GM23248 (cell line): ENCODE measurements around the gene CCDC86. TPM values are rescaled to one million over a fixed set of nuclear protein-coding genes. Genes with fewer than 3 reads are reported as not detected.

Source experiments
- DNase-seq: peaks from one replicate; pipeline ENCODE4 v3.0.0-alpha.2; 2015
- H2AFZ ChIP-seq: fragments of 200-600 bp; sonication (generic); 2 replicates; pipeline ENCODE4 v1.6.1; 2016; ENCODE audit warnings: antibody characterized with exemption
- H3F3A ChIP-seq: fragments of 200-600 bp; sonication (generic); 2 replicates; pipeline ENCODE4 v1.6.1; 2016; ENCODE audit warnings: mild to moderate bottlenecking, antibody characterized with exemption, mixed run types; ENCODE audit not compliant: insufficient read depth
- H3K27ac ChIP-seq: fragments of 200-600 bp; sonication (generic); 2 replicates; pipeline ENCODE4 v1.5.1; 2016; ENCODE audit warnings: mild to moderate bottlenecking
- H3K27me3 ChIP-seq: fragments of 200-600 bp; sonication (generic); replicated peaks from 2 replicates; pipeline ENCODE4 v1.6.1; 2016; ENCODE audit warnings: mild to moderate bottlenecking; ENCODE audit not compliant: insufficient read depth
- H3K36me3 ChIP-seq: fragments of 200-600 bp; sonication (generic); 2 replicates; pipeline ENCODE4 v1.6.1; 2016; ENCODE audit warnings: low read depth, mild to moderate bottlenecking
- H3K4me1 ChIP-seq: fragments of 200-600 bp; sonication (generic); 2 replicates; pipeline ENCODE4 v1.6.1; 2016; ENCODE audit warnings: mild to moderate bottlenecking; ENCODE audit not compliant: insufficient read depth
- H3K4me2 ChIP-seq: fragments of 200-600 bp; sonication (generic); one replicate; pipeline ENCODE4 v1.6.1; 2016; ENCODE audit warnings: mild to moderate bottlenecking; ENCODE audit not compliant: unreplicated experiment
- H3K4me3 ChIP-seq: fragments of 200-600 bp; sonication (generic); 2 replicates; pipeline ENCODE4 v1.5.1; 2016; ENCODE audit warnings: mild to moderate bottlenecking
- H3K79me2 ChIP-seq: fragments of 200-600 bp; sonication (generic); 2 replicates; pipeline ENCODE4 v1.6.1; 2016; ENCODE audit warnings: mild to moderate bottlenecking; ENCODE audit not compliant: insufficient read depth
- H3K9ac ChIP-seq: fragments of 200-600 bp; sonication (generic); 2 replicates; pipeline ENCODE4 v1.6.1; 2016; ENCODE audit warnings: mild to moderate bottlenecking
- H3K9me2 ChIP-seq: fragments of 200-600 bp; sonication (generic); 2 replicates; pipeline ENCODE4 v1.6.1; 2016; ENCODE audit warnings: mixed run types, mild to moderate bottlenecking, moderate library complexity; ENCODE audit not compliant: insufficient read depth
- H3K9me3 ChIP-seq: fragments of 200-600 bp; sonication (generic); one replicate; pipeline ENCODE4 v1.6.1; 2017; ENCODE audit warnings: low read depth
- H4K20me1 ChIP-seq: fragments of 200-600 bp; sonication (generic); 2 replicates; pipeline ENCODE4 v1.6.0; 2016; ENCODE audit not compliant: insufficient read depth
- EZH2 ChIP-seq: fragments of 200-600 bp; sonication (generic); IDR thresholded peaks from 2 replicates; pipeline ENCODE4 v1.6.1; 2018; ENCODE audit warnings: antibody characterized with exemption, mild to moderate bottlenecking; ENCODE audit not compliant: insufficient read depth, poor library complexity, severe bottlenecking
- EZH2phosphoT487 ChIP-seq: fragments of 200-600 bp; sonication (generic); IDR thresholded peaks from 2 replicates; pipeline ENCODE4 v1.6.1; 2018; ENCODE audit warnings: antibody characterized with exemption, moderate library complexity, mild to moderate bottlenecking, low read depth; ENCODE audit not compliant: insufficient read depth
- WGBS, 2 experiments: methylation state at CpG; one replicate each; pipeline ENCODE4 v1.1.6; 2015 to 2017; ENCODE audit warnings: low lambda C conversion rate in 2 of 2, low coverage in 1 of 2; ENCODE audit errors: missing lambda C conversion rate in 2 of 2; 5-methylcytosine and 5-hydroxymethylcytosine counted together
- in situ Hi-C: fragments of 300-500 bp; cut with MboI; formaldehyde crosslinking; loops from 2 replicates; pipeline ENCODE4 v1.15.0; 2020
- polyA plus RNA-seq: library from polyadenylated mRNA; unstranded; fragments of >200 nt; fragmentation: Nextera tagmentation; extraction: Ambion mirVana; gene quantifications from 2 replicates; pipeline ENCODE4 v1.2.1, GENCODE V29; 2016
- total RNA-seq: library from RNA; depleted of rRNA; stranded (reverse); fragments of >200 nt; shearing (Covaris generic); gene quantifications from 2 replicates; pipeline ENCODE4 v1.2.3, GENCODE V29; 2014

The CCDC86 gene
- total and polyA plus RNA-seq, 2 experiments from 2014 or later = 10.7 to 37.6 TPM

DNA sequence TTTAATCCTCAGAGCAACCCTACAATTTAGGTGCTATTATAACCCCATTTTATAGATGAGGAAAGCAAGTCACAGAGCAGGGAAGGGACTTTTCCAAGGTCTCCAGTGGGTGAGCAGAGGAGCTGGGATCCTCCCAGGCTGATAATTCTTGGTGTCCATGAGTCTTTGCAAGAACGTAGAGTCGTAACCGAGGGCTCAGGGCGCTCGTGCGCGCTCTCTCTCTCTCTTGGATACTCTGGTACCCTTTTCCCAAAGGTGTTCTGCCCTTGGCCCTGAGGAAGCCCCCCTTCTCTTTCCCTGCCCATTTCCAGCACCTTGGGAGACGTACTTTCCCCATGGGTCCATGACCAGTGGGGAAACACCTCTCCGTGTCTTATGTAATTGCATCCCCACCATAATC, 20.3 kb downstream of the CCDC86 start:
- no peaks in the 10 kb centered on the region for H3K79me2 ChIP-seq
- no peaks in the 10 kb centered on the region for H3K36me3 ChIP-seq
- H3K9me3 ChIP-seq = no peaks in the 10 kb centered on the region
- no peak overlapping the region for H2AFZ ChIP-seq
- H3K27me3 ChIP-seq = no peaks in the 10 kb centered on the region
- H3K4me1 ChIP-seq = no peaks in the 10 kb centered on the region
- H3K4me3 ChIP-seq = no peak overlapping the region
- no peak for DNase-seq
- no peaks in the 10 kb centered on the region for H3K9me2 ChIP-seq
- H3K9ac ChIP-seq = no peak overlapping the region
- H3K4me2 ChIP-seq = no peak overlapping the region
- WGBS, 2 experiments = 85 to 90% methylated on average over 9 of the region's 9 CpGs
- no peak for TF ChIP-seq EZH2
- no peak for TF ChIP-seq EZH2phosphoT487
- in situ Hi-C loops = no loop called here
- H4K20me1 ChIP-seq = no peaks in the 10 kb centered on the region
- no peak overlapping the region for H3K27ac ChIP-seq
- no peaks in the 10 kb centered on the region for H3F3A ChIP-seq

DNA sequence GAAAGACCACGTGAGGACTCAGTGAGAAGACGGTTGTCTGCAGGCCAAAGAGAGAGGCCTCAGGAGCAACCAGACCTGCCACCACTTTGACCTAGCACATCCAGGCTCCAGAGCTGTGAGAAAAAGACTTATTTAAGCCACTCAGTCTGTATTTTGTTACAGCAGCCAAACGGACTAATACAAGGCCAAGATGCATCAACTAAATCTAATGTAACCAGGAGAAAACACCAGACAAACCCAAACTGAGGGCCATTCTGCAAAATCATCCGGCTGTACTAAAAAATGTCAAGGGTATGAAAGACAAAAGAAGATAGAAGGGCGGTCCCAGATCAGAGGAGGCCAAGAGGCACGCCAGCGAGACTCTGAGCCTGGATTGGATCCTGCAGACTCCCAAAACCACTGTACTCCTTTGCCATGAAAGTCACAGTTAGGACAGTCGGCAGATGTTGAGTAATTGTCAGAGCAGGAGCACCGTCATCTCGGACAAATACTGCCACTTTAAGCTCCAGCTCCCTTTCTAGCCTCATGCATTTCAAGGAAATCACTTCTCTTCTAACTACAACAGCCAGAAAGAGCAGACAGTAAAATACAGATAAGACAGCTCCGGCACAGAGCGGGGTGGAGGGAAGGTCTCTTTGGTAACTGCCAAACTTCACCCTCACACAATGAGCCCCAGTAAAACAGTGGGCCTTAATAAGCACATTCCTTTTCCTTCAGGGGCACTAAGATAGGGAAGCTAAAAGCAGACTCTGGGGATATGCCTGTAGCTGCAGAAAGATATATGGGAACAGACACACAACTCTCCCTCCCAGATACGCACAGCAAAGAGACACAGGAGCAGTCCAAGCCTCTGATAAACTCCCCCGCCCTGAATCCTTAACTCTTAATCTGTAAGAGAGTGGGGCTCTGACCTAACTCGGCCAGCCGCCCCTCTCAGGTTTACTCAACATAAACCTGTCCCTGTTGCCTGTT, 21.9 kb downstream of the CCDC86 start:
- in situ Hi-C loops = no loop called here
- 69 to 70% methylated on average over 16 of the region's 16 CpGs for WGBS, 2 experiments
- Histone ChIP-seq H3K79me2 (no peaks in the 10 kb centered on the region), H3K27ac (no peak overlapping the region), H3K9ac (no peak overlapping the region), H3K27me3 (no peaks in the 10 kb centered on the region), H3K4me2 (no peak overlapping the region), H2AFZ (no peak overlapping the region), H3K4me1 (no peaks in the 10 kb centered on the region), H3K36me3 (no peaks in the 10 kb centered on the region), H3K4me3 (no peak overlapping the region), H4K20me1 (no peaks in the 10 kb centered on the region), H3K9me2 (no peaks in the 10 kb centered on the region), H3F3A (no peaks in the 10 kb centered on the region), H3K9me3 (no peaks in the 10 kb centered on the region)
- TF ChIP-seq EZH2phosphoT487 = no peak
- no peak for TF ChIP-seq EZH2
- no peak for DNase-seq

DNA sequence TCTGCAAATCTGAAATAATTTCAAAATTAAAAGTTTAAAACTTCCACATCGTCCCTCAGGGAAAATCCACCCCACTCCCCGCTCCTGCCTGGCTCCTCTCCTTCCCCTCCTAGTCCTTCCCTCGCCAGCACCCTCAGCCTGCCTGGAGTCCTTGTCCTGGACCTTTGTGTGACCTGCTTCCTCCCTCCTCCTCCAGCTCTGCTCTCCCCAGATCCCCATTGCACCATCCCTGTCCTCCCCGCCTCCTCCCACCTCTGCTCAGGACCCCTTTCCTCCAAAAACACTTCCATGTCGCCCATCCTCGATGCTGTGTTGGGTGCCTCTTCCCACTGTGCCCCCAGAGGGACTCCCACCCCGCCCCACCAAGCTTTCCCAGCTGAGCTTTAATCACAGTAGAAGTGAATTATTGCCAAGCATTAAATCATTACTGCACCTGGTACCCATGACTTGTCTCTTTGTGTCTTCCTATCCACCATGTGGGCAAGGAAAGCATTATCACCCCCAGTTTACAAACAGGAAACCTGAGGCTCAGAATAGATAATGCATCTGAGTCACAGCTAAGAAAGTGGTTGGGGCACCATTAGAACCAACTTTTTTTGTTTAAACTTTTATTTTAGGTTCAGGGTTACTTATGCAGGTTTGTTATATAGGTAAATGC, 23.1 kb downstream of the CCDC86 start:
- no peaks in the 10 kb centered on the region for H3K9me3 ChIP-seq
- no peaks in the 10 kb centered on the region for H3K27me3 ChIP-seq
- no peaks in the 10 kb centered on the region for H3K4me1 ChIP-seq
- WGBS, 2 experiments = 40 to 45% methylated on average over 4 to 7 of the region's 7 CpGs
- no peak overlapping the region for H2AFZ ChIP-seq
- no peak overlapping the region for H3K4me3 ChIP-seq
- DNase-seq = no peak
- no peak overlapping the region for H3K4me2 ChIP-seq
- H3F3A ChIP-seq = no peaks in the 10 kb centered on the region
- no peak overlapping the region for H3K27ac ChIP-seq
- no peak overlapping the region for H3K9ac ChIP-seq
- in situ Hi-C loops = no loop called here
- H3K9me2 ChIP-seq = no peaks in the 10 kb centered on the region
- H4K20me1 ChIP-seq = no peaks in the 10 kb centered on the region
- no peak for TF ChIP-seq EZH2phosphoT487
- no peak for TF ChIP-seq EZH2
- H3K36me3 ChIP-seq = no peaks in the 10 kb centered on the region
- no peaks in the 10 kb centered on the region for H3K79me2 ChIP-seq

DNA sequence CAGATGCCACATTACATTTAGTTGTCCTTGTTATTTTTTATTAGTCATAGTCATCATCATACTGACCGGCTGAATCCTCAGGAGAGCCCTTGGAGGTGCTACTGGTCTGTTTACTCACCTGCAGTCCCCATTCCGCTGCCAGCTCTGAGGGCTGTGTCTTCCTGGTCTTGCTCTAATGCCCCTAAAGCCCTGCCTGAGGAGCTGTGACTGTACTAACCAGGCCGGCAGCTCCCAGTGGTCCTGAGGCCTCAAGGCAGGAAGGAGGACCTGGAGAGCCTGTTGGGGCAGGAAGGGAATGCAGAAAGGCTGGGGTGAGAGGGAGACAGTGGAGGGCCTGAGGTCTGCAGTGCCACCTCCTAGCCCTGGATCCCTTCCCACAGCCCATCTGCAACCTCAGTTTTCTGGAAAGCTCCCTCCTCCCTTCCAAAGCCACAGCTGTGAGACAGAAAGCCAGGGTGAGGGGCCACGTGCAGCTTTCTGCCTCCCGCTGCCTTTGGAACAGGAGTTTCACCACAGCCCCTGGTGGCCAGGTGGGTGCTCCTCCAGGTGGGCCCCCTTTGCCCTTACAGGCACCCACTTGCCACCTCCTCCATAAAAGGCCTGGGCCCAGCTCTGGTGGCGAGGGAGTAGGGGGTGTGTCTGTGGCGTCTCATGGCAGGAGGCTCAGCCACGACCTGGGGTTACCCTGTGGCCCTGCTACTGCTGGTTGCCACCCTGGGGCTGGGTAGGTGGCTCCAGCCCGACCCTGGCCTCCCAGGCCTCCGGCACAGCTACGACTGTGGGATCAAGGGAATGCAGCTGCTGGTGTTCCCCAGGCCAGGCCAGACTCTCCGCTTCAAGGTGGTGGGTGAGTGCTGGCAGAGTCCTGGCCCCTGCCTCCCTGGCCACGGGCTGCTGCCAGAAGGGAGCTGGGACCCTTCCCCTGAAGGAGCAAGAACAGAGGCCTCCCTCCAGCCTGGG, 25.3 kb downstream of the CCDC86 start, which contains the start of gene ZP1:
ZP1 (plus strand) TSS at position 632 of the 960 bp plus-strand sequence; CDS start at position 652, 20 bp downstream.
- Histone ChIP-seq H3K79me2 (no peaks in the 10 kb centered on the region), H3K9ac (no peak within 1 kb of the TSS), H3K4me3 (no peak within 1 kb of the TSS), H2AFZ (no peak within 1 kb of the TSS), H3K36me3 (no peaks in the 10 kb centered on the region), H3K9me3 (no peaks in the 10 kb centered on the region), H3K4me2 (no peak within 1 kb of the TSS), H3K27ac (no peak within 1 kb of the TSS), H3K27me3 (no peaks in the 10 kb centered on the region), H3K9me2 (no peaks in the 10 kb centered on the region), H3K4me1 (peaks cover 9% of the 10 kb centered on the region), H3F3A (no peaks in the 10 kb centered on the region), H4K20me1 (no peaks in the 10 kb centered on the region)
- TF ChIP-seq EZH2 (no peak), EZH2phosphoT487 (no peak)
- no peak for DNase-seq
- 49 to 54% methylated on average over 12 to 13 of the region's 13 CpGs for whole genome bisulfite sequencing, 2 experiments
- in situ Hi-C loops = no loop called here
